Breast epithelium (tissue), 4 donors: ENCODE results near the gene TPST2. TPM values are rescaled to one million over a fixed set of nuclear protein-coding genes. Genes with fewer than 3 reads are reported as not detected.
A peak's percentile ranks its signal among the peaks of the same experiment; 100 is the strongest.

Experiments
- DNase-seq, 2 donors: peaks; one replicate each; pipeline ENCODE4 v3.0.0-alpha.2; 2019; ENCODE audit warnings: low spot score in 2 of 2
- H3K27ac ChIP-seq, 2 donors: fragments of 200-600 bp; sonication (generic) in 1 of 2; one replicate each; pipeline ENCODE4 v1.5.1; 2016 to 2019; ENCODE audit warnings: mild to moderate bottlenecking in 1 of 2
- H3K27me3 ChIP-seq, 2 donors: fragments of 200-600 bp; sonication (generic) in 1 of 2; one replicate each; pipeline versions ENCODE4 v1.5.1 to v1.6.0; 2017 to 2019; ENCODE audit warnings: control low read depth in 1 of 2, mild to moderate bottlenecking in 1 of 2
- H3K36me3 ChIP-seq: fragments of 200-600 bp; one replicate; pipeline ENCODE4 v1.5.1; 2019
- H3K4me1 ChIP-seq, 2 donors: fragments of 200-600 bp; sonication (generic); one replicate each; pipeline ENCODE4 v1.5.1; 2016 to 2019; ENCODE audit warnings: control low read depth in 1 of 2
- H3K4me3 ChIP-seq, 3 donors: fragments of 200-600 bp; sonication (generic); 1 replicate in 2 of 3; 2 replicates in 1 of 3; pipeline ENCODE4 v1.5.1; 2016 to 2019; ENCODE audit warnings: mild to moderate bottlenecking in 3 of 3, moderate library complexity in 2 of 3
- H3K9me3 ChIP-seq, 2 donors: fragments of 200-600 bp; sonication (generic) in 1 of 2; one replicate each; pipeline ENCODE4 v1.5.1; 2016 to 2019; ENCODE audit warnings: control low read depth in 1 of 2
- CTCF ChIP-seq, 3 donors: fragments of 450-650 bp; IDR thresholded peaks; one replicate each; pipeline ENCODE4 v1.5.1; 2016 to 2017; ENCODE audit warnings: antibody characterized with exemption in 3 of 3, mild to moderate bottlenecking in 3 of 3, moderate library complexity in 3 of 3
- POLR2A ChIP-seq: fragments of 450-650 bp; IDR thresholded peaks from one replicate; pipeline ENCODE4 v1.6.1; 2016; ENCODE audit warnings: antibody characterized with exemption, mild to moderate bottlenecking, moderate library complexity
- POLR2AphosphoS5 ChIP-seq, 3 donors: sonication (generic); formaldehyde crosslinking; IDR thresholded peaks; one replicate each; pipeline ENCODE4 v1.6.1; 2017; ENCODE audit warnings: antibody characterized with exemption in 3 of 3
- intact Hi-C: fragments of 100-400 bp; cut with DNase I; formaldehyde crosslinking; loops from one replicate; pipeline ENCODE4 v1.15.1; 2023; ENCODE audit warnings: low total_unique reads
- total RNA-seq, 3 donors: library from RNA; depleted of rRNA; stranded (reverse); fragments of >200 nt; gene quantifications; one replicate each; pipeline ENCODE4 v1.1.0, GENCODE V29; 2016

The TPST2 gene
- total RNA-seq, 3 donors from 2014 or later: 36.6 to 81.9 (median 59.8) TPM

GRCh38 chr22:26551568-26551967 is 38.4 kb downstream of the TPST2 start:
- Histone ChIP-seq H3K9me3 (no peaks in the 10 kb centered on the region), H3K36me3 (no peaks in the 10 kb centered on the region), H3K4me1 (no peaks in the 10 kb centered on the region), H3K27ac (no peak overlapping the region), H3K27me3 (no peaks in the 10 kb centered on the region), H3K4me3 (no peak overlapping the region)
- TF ChIP-seq CTCF (IDR thresholded peaks at IDR 0.05): no peak
- no peak for TF ChIP-seq POLR2AphosphoS5 (IDR thresholded peaks at IDR 0.05)
- no peak for TF ChIP-seq POLR2A
- intact Hi-C loops: no loop called here
- DNase-seq: no peak

GRCh38 chr22:26550498-26551033 is 39.4 kb downstream of the TPST2 start:
- no peak for DNase-seq
- no peak overlapping the region for H3K4me3 ChIP-seq
- H3K4me1 ChIP-seq: no peaks in the 10 kb centered on the region
- intact Hi-C loops: no loop called here
- no peaks in the 10 kb centered on the region for H3K9me3 ChIP-seq
- no peak overlapping the region for H3K27ac ChIP-seq
- TF ChIP-seq POLR2AphosphoS5 (IDR thresholded peaks at IDR 0.05) (no peak), CTCF (IDR thresholded peaks at IDR 0.05) (no peak), POLR2A (no peak)
- H3K27me3 ChIP-seq: no peaks in the 10 kb centered on the region
- H3K36me3 ChIP-seq: no peaks in the 10 kb centered on the region

GRCh38 chr22:26549902-26550497 is 39.9 kb downstream of the TPST2 start:
- Histone ChIP-seq H3K27ac (no peak overlapping the region), H3K36me3 (no peaks in the 10 kb centered on the region)

GRCh38 chr22:26548984-26549383 is 40.9 kb downstream of the TPST2 start:
- Histone ChIP-seq H3K36me3 (no peaks in the 10 kb centered on the region), H3K4me3 (no peak overlapping the region), H3K9me3 (no peaks in the 10 kb centered on the region), H3K27me3 (no peaks in the 10 kb centered on the region), H3K27ac (peak overlapping the region; percentile 70 to 80), H3K4me1 (no peaks in the 10 kb centered on the region)
- DNase-seq: peak in 1 of 2 donors; percentile 60
- intact Hi-C loops: loop anchor here (5.0 kb wide), 1 partner anchor 87 kb away; no protein-coding TSS in a partner anchor
- TF ChIP-seq POLR2A (no peak), POLR2AphosphoS5 (IDR thresholded peaks at IDR 0.05) (peak in 1 of 3 donors; percentile 43)

More at GRCh38 chr22:26549902-26550497, 39.9 kb downstream of the TPST2 start:
- Histone ChIP-seq H3K27me3 (no peaks in the 10 kb centered on the region), H3K4me3 (no peak overlapping the region), H3K9me3 (no peaks in the 10 kb centered on the region), H3K4me1 (no peaks in the 10 kb centered on the region)
- TF ChIP-seq POLR2A (no peak), POLR2AphosphoS5 (IDR thresholded peaks at IDR 0.05) (no peak), CTCF (IDR thresholded peaks at IDR 0.05) (no peak)
- intact Hi-C loops: loop anchor here (5.0 kb wide), 1 partner anchor 88 kb away; no protein-coding TSS in a partner anchor
- no peak for DNase-seq

GRCh38 chr22:26548303-26548702 is 41.6 kb downstream of the TPST2 start:
- TF ChIP-seq CTCF (IDR thresholded peaks at IDR 0.05) (no peak), POLR2A (no peak)
- Histone ChIP-seq H3K27me3 (no peaks in the 10 kb centered on the region), H3K4me3 (no peak overlapping the region), H3K9me3 (no peaks in the 10 kb centered on the region), H3K27ac (peak overlapping the region in 1 of 2 donors; percentile 80), H3K36me3 (no peaks in the 10 kb centered on the region), H3K4me1 (no peaks in the 10 kb centered on the region)
- intact Hi-C loops: loop anchor here (5.0 kb wide), 1 partner anchor 86 kb away; no protein-coding TSS in a partner anchor
- no peak for DNase-seq
